ENCODE results near the gene KCNIP3. TPM values are rescaled to one million over a fixed set of nuclear protein-coding genes. Genes with fewer than 3 reads are reported as not detected.

Gene KCNIP3
- total RNA-seq, 1 donor from 2014 or later, result 8.7 TPM

GRCh38 chr2:95336406-95336805, 39.3 kb downstream of the KCNIP3 start:
- ATAC-seq (no peak), DNase-seq (ENCODE audit: missing footprints) (no peak)
- intact Hi-C loops (cut with DNase I), result no loop called here

GRCh38 chr2:95337829-95338228, 40.7 kb downstream of the KCNIP3 start:
- ATAC-seq (no peak), DNase-seq (ENCODE audit: missing footprints) (peak; percentile 49)
- intact Hi-C loops (cut with DNase I), result no loop called here

GRCh38 chr2:95342556-95343320, 45.6 kb downstream of the KCNIP3 start:
- peak; percentile 35 for DNase-seq (ENCODE audit: missing footprints)
- intact Hi-C loops (cut with DNase I), result no loop called here
- ATAC-seq, result no peak

DNA sequence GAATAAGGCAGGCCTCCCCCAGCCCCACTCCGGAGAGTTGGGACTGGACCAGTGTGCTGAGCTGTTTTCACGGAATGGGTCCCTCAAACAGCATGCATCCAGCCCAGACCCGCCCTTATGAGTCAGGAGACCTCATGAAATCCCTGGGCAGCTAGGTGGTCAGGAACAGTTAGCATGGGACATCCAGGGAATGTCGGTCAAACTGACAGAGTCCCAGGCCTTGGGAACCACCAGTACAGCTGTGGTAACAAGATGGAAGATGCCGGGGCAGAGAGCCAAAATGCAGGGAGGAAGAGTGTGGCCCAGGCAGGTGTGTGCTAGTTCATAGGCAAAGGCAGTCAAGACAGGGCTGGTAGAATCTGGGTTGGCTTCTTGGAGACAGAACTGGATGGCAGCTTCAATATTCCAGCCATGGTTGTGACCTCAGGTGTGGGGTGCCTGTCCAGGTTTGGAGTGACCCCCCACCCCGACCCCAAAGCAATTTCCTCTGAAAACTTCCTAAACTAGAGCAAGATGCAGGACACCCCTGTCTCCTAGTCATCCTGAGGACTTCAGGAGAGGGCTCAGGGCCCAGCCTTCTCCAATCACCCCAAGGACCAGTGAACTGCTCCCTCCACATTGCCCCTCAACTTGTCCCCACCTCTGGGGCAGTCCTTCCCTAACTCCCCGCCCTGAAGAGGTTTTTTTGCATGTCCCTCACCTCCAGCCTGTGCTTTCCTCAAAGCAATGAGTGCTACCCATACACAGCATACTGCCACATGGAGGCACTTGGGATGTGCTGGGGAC, 46.5 kb downstream of the KCNIP3 start:
- ATAC-seq, result no peak
- DNase-seq (ENCODE audit: missing footprints), result peak; percentile 17
- intact Hi-C loops (cut with DNase I), result no loop called here

GRCh38 chr2:95344215-95344583, 47.1 kb downstream of the KCNIP3 start:
- DNase-seq (ENCODE audit: missing footprints) (peak; percentile 22), ATAC-seq (no peak)
- intact Hi-C loops (cut with DNase I), result no loop called here

- intact Hi-C loops (cut with DNase I), result loop anchor here (5.0 kb wide), 1 partner anchor 48 kb away; no protein-coding TSS in a partner anchor
- ATAC-seq, result no peak
- DNase-seq (ENCODE audit: missing footprints), result peak; percentile 35
Observed at GRCh38 chr2:95344656-95345055, 47.5 kb downstream of the KCNIP3 start.

- intact Hi-C loops (cut with DNase I), result loop anchor here (5.0 kb wide), 1 partner anchor 47 kb away; no protein-coding TSS in a partner anchor
- DNase-seq (ENCODE audit: missing footprints), result no peak
- no peak for ATAC-seq
Observed at GRCh38 chr2:95345081-95345562, 48.0 kb downstream of the KCNIP3 start.

DNA sequence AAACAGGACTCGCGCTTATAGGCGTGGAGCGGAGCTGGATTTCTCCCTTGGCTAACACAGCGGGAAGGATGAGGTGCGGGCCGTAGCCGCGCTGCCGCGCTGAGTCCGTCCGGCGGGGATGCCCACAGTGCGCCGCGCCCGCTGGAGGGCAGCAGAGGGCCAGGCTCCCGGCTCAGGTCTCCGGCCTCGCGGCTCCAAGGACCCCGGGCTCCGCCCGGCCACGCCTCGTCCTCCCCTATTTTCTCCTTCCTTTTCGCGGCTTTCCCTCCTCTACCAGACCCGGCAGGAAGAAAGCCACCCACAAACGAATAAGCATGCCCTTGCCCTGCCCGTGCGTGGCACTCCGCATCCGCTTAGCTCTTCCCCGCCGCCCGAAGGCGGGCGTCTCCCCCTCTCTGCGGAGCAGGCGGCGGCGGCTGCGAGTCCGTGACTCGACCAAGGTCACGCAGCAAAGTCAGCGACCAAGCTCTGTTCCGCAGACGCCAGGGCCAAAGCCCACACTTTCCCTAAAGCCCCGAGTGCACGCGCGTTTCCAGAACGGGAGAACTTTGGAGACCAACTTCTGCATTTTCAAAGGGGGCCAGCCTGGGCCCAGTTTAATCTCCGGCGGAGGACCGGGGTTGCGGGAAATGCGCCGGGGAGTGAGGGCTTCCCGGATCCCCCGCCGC, 48.5 kb downstream of the KCNIP3 start:
- intact Hi-C loops (cut with DNase I), result loop anchor here (5.0 kb wide), 1 partner anchor 47 kb away; no protein-coding TSS in a partner anchor
- DNase-seq (ENCODE audit: missing footprints) (peak; percentile 90), ATAC-seq (peak; percentile 95)

DNA sequence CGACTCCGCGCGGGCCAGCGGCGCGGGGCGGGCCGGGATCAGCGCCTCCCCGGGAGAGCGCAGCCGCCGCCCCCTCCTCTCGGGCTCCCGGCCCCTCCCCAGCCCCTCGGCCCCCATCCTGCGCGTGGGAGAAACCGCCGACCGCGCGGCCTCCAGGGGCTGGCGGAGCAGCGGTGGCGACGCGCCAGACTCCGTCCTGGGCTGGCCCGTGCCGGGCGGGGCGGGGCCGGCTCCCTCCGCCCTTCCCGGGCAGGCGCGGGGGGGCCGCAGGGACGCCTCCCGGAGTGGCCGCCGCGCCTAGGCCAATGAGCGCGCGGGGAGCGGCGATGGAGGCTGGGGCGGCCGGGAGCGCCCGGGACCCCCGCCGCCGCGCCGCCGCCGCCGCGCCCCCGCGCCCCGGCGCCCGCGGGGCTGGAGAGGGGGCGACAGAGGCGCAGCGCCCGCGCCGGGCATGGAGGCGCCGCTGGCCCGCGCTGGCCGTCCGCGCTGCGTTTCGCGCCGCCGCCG, 49.1 kb downstream of the KCNIP3 start:
- peak; percentile 83 for ATAC-seq
- intact Hi-C loops (cut with DNase I), result loop anchor here (5.0 kb wide), 1 partner anchor 46 kb away; no protein-coding TSS in a partner anchor
- DNase-seq (ENCODE audit: missing footprints), result no peak

- DNase-seq (ENCODE audit: missing footprints) (no peak), ATAC-seq (no peak)
- intact Hi-C loops (cut with DNase I), result loop anchor here (5.0 kb wide), 1 partner anchor 45 kb away; no protein-coding TSS in a partner anchor
Observed at GRCh38 chr2:95346738-95347671, 49.9 kb downstream of the KCNIP3 start.

- intact Hi-C loops (cut with DNase I), result loop anchor here (5.0 kb wide), 1 partner anchor 44 kb away; no protein-coding TSS in a partner anchor
- no peak for DNase-seq (ENCODE audit: missing footprints)
- ATAC-seq, result no peak
Observed at GRCh38 chr2:95347681-95348608, 50.8 kb downstream of the KCNIP3 start.

GRCh38 chr2:95348609-95349567, 51.7 kb downstream of the KCNIP3 start:
- no peak for ATAC-seq
- DNase-seq (ENCODE audit: missing footprints), result peak; percentile 51
- intact Hi-C loops (cut with DNase I), result loop anchor here (5.0 kb wide), 1 partner anchor 43 kb away; no protein-coding TSS in a partner anchor

GRCh38 chr2:95349568-95350322, 52.6 kb downstream of the KCNIP3 start:
- ATAC-seq, result no peak
- no peak for DNase-seq (ENCODE audit: missing footprints)
- intact Hi-C loops (cut with DNase I), result loop anchor here (5.0 kb wide), 1 partner anchor 43 kb away; no protein-coding TSS in a partner anchor

DNA sequence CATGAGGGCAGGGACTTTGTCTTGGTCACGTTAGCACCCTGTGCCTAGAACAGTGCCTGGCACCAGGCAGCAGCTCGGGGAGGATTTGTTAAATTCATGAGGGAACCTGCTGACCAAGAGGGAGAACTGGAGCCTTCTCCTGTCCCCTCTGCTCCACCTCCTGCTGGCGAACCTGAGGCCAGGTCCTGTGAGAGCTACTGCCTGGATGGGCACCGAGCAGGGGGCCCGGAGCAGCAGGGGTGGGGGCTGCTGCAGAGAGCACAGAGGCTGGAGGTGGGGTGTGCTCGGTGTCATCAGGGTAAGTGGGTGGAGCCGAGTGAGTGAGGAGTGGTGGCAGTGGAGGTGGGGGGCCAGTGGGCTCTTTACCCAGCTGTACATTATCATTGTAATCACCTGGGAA, 53.2 kb downstream of the KCNIP3 start:
- intact Hi-C loops (cut with DNase I), result no loop called here

More for the DNA sequence above, 53.2 kb downstream of the KCNIP3 start:
- no peak for DNase-seq (ENCODE audit: missing footprints)
- ATAC-seq, result no peak

Measured in Right ventricle myocardium inferior (tissue), 1 donor.